HEK293T (cell line): Measurements from ENCODE around the gene KIF1C.

Experiments used
- CTCF ChIA-PET: fragments of 350-600 bp; formaldehyde crosslinking; extraction: SDS; loops from one replicate; lab custom pipeline; 2021; ENCODE audit warnings: antibody characterized with exemption, inconsistent platforms; lab: Yijun Ruan, JAX
- POLR2A ChIA-PET: fragments of 350-600 bp; formaldehyde crosslinking; extraction: SDS; loops from one replicate; lab custom pipeline; 2020; ENCODE audit warnings: antibody characterized with exemption, inconsistent platforms; lab: Yijun Ruan, JAX
- DNase-seq: peaks from one replicate; pipeline ENCODE4 v3.0.0; 2012; ENCODE audit warnings: mixed read lengths; ENCODE audit errors: extremely low spot score
- ARNT ChIP-seq: fragments of 450-650 bp; IDR thresholded peaks from 2 replicates; pipeline ENCODE4 v1.6.1; 2017; ENCODE audit warnings: mild to moderate bottlenecking
- BHLHE40 ChIP-seq: fragments of 450-650 bp; IDR thresholded peaks from 2 replicates; pipeline ENCODE4 v1.6.1; 2016; ENCODE audit warnings: mild to moderate bottlenecking, moderate library complexity, borderline replicate concordance
- CTBP1 ChIP-seq: fragments of 450-650 bp; IDR thresholded peaks from 2 replicates; pipeline ENCODE4 v1.6.1; 2016; ENCODE audit warnings: borderline replicate concordance
- ELF4 ChIP-seq: fragments of 450-650 bp; IDR thresholded peaks from 2 replicates; pipeline ENCODE4 v1.6.1; 2017; ENCODE audit warnings: antibody characterized with exemption
- FOXA1 ChIP-seq: fragments of 450-650 bp; IDR thresholded peaks from 2 replicates; pipeline ENCODE4 v1.6.1; 2016; ENCODE audit warnings: mild to moderate bottlenecking
- FOXK2 ChIP-seq: fragments of 450-650 bp; IDR thresholded peaks from 2 replicates; pipeline ENCODE4 v1.6.1; 2016; ENCODE audit warnings: mild to moderate bottlenecking
- FOXM1 ChIP-seq: fragments of 450-650 bp; IDR thresholded peaks from 2 replicates; pipeline ENCODE4 v1.6.1; 2017; ENCODE audit warnings: mild to moderate bottlenecking, borderline replicate concordance
- HDGF ChIP-seq: fragments of 450-650 bp; IDR thresholded peaks from 2 replicates; pipeline ENCODE4 v1.6.1; 2017; ENCODE audit warnings: antibody characterized with exemption, borderline replicate concordance
- L3MBTL2 ChIP-seq: fragments of 450-650 bp; conservative IDR thresholded peaks from 2 replicates; pipeline ENCODE4 v1.6.1; 2016; ENCODE audit warnings: mild to moderate bottlenecking
- LEF1 ChIP-seq: fragments of 450-650 bp; IDR thresholded peaks from 2 replicates; pipeline ENCODE4 v1.6.1; 2017; ENCODE audit warnings: mild to moderate bottlenecking, borderline replicate concordance
- NFRKB ChIP-seq: fragments of 450-650 bp; IDR thresholded peaks from 2 replicates; pipeline ENCODE4 v1.6.1; 2016; ENCODE audit warnings: mild to moderate bottlenecking, moderate library complexity
- SP1 ChIP-seq: fragments of 450-650 bp; IDR thresholded peaks from 2 replicates; pipeline ENCODE4 v1.6.1; 2017
- SUZ12 ChIP-seq: fragments of 450-650 bp; IDR thresholded peaks from 2 replicates; pipeline ENCODE4 v1.6.1; 2016; ENCODE audit warnings: mild to moderate bottlenecking
- TARDBP ChIP-seq: fragments of 450-650 bp; IDR thresholded peaks from 2 replicates; pipeline ENCODE4 v1.6.1; 2016
- ZNF384 ChIP-seq: fragments of 450-650 bp; IDR thresholded peaks from 2 replicates; pipeline ENCODE4 v1.6.1; 2016
- TF ChIP-seq, protein P1 (sequence below): fragments of 450-650 bp; IDR thresholded peaks from 2 replicates; pipeline ENCODE4 v1.6.1; 2016

The KIF1C gene

GRCh38 chr17:4978726-4979125, 19.0 kb upstream of the KIF1C start:
- TF ChIP-seq L3MBTL2 (no peak), ARNT (no peak), CTBP1 (no peak), FOXK2 (no peak), SP1 (no peak), TARDBP (no peak), HDGF (no peak)
- TF ChIP-seq, protein P1, sequence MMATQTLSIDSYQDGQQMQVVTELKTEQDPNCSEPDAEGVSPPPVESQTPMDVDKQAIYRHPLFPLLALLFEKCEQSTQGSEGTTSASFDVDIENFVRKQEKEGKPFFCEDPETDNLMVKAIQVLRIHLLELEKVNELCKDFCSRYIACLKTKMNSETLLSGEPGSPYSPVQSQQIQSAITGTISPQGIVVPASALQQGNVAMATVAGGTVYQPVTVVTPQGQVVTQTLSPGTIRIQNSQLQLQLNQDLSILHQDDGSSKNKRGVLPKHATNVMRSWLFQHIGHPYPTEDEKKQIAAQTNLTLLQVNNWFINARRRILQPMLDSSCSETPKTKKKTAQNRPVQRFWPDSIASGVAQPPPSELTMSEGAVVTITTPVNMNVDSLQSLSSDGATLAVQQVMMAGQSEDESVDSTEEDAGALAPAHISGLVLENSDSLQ, result no peak
- ChIA-PET POLR2A (interaction anchor here (1.4 to 1.9 kb wide), 2 partner anchors 8 to 11 kb away, joined by 3 to 8 read pairs; partner anchors contain the start of gene SPAG7), CTCF (no interaction called here)
- no peak for DNase-seq

GRCh38 chr17:4980644-4981216, 17.0 kb upstream of the KIF1C start:
- peak; percentile 68 for DNase-seq

GRCh38 chr17:4982305-4982704, 15.4 kb upstream of the KIF1C start:
- ChIA-PET POLR2A (no interaction called here), CTCF (no interaction called here)
- TF ChIP-seq CTBP1 (no peak), TARDBP (no peak), ARNT (no peak), ZNF384 (no peak), SUZ12 (no peak), FOXK2 (no peak), HDGF (no peak), ELF4 (no peak), L3MBTL2 (no peak), SP1 (no peak), BHLHE40 (no peak), FOXM1 (no peak), FOXA1 (no peak)
- TF ChIP-seq, protein P1, result no peak
- no peak for DNase-seq

More at GRCh38 chr17:4980644-4981216, 17.0 kb upstream of the KIF1C start:
- ChIA-PET POLR2A (interaction anchor here (1.0 kb wide), 1 partner anchor 17 kb away, joined by 4 read pairs; the partner anchor contains the start of genes INCA1 and KIF1C), CTCF (interaction anchor here (1.0 to 2.2 kb wide), 3 partner anchors 10 to 81 kb away, joined by 3 to 8 read pairs (median 4); partner anchors contain the start of gene SPAG7)
- TF ChIP-seq CTBP1 (no peak), SP1 (no peak), BHLHE40 (no peak), TARDBP (no peak)

- CTCF ChIA-PET, result interaction anchor here (1.0 to 1.5 kb wide), 4 partner anchors 21 to 83 kb away, joined by 3 to 7 read pairs (median 4); partner anchors contain the start of gene CHRNE
- DNase-seq, result no peak
- TF ChIP-seq LEF1 (no peak), FOXM1 (no peak), ARNT (no peak), FOXA1 (no peak), CTBP1 (no peak), TARDBP (no peak), FOXK2 (no peak), SP1 (no peak), SUZ12 (no peak), HDGF (no peak), NFRKB (no peak)
These were observed 11.3 kb upstream of the KIF1C start for GRCh38 chr17:4986403-4986802.

GRCh38 chr17:4986951-4987766, 10.6 kb upstream of the KIF1C start, which contains the start of gene CAMTA2:
CAMTA2 (minus strand) TSS chr17:4987675; CDS start chr17:4986222, 1,453 bp downstream.
- CTCF ChIA-PET, result interaction anchor here (0.6 to 1.5 kb wide), 13 partner anchors 16 to 259 kb away, joined by 3 to 8 read pairs (median 3); partner anchors contain the start of genes CHRNE and SPAG7
- POLR2A ChIA-PET, result interaction anchor here (0.6 to 5.1 kb wide), 16 partner anchors 10 to 78 kb away, joined by 3 to 39 read pairs (median 4); partner anchors contain the start of genes INCA1, KIF1C, PFN1 and RNF167
- no peak for TF ChIP-seq SP1
- TF ChIP-seq L3MBTL2, result peak; percentile 53; the same call in 1 of the 2 replicates
- peak; percentile 79 for DNase-seq

More at GRCh38 chr17:4986403-4986802, 11.3 kb upstream of the KIF1C start:
- POLR2A ChIA-PET, result interaction anchor here (0.7 to 5.1 kb wide), 13 partner anchors 11 to 77 kb away, joined by 3 to 39 read pairs (median 4); partner anchors contain the start of genes INCA1, KIF1C, PFN1 and RNF167
